Activated naive CD8-positive, alpha-beta T cell treated with anti-CD3 and anti-CD28 coated beads, Interleukin-2, amount 50 U/mL, for 24 hours (primary cell): Measurements from ENCODE around the gene CACNA1C.

Experiments used
- ATAC-seq: fragments of 150-1000 bp; cut with Tn5 transposase; one replicate; pipeline ENCODE4 v1.10.0; 2021
- DNase-seq: peaks from one replicate; pipeline ENCODE4 v3.0.0; 2021
- H3K27ac Mint-ChIP-seq: one replicate; pipeline ENCODE4 v1.8.0; 2021; ENCODE audit warnings: mild to moderate bottlenecking, mixed read lengths
- H3K27me3 Mint-ChIP-seq: one replicate; pipeline ENCODE4 v1.8.0; 2021; ENCODE audit warnings: mixed read lengths
- H3K36me3 Mint-ChIP-seq: one replicate; pipeline ENCODE4 v1.8.0; 2021; ENCODE audit warnings: low read depth, mixed read lengths
- H3K4me1 Mint-ChIP-seq: one replicate; pipeline ENCODE4 v1.8.0; 2021; ENCODE audit warnings: mixed read lengths
- H3K4me3 Mint-ChIP-seq: one replicate; pipeline ENCODE4 v1.8.0; 2021; ENCODE audit warnings: mild to moderate bottlenecking, moderate library complexity, mixed read lengths
- H3K9me3 Mint-ChIP-seq: one replicate; pipeline ENCODE4 v1.8.0; 2021; ENCODE audit warnings: mixed read lengths

Gene CACNA1C

GRCh38 chr12:2450553-2450952, 397.8 kb downstream of the CACNA1C start:
- no peak for DNase-seq
- H3K36me3 Mint-ChIP-seq = no peaks in the 10 kb centered on the region
- ATAC-seq = no peak
- H3K4me1 Mint-ChIP-seq = no peaks in the 10 kb centered on the region
- peaks cover 4% of the 10 kb centered on the region for H3K27me3 Mint-ChIP-seq
- no peak overlapping the region for H3K27ac Mint-ChIP-seq
- H3K9me3 Mint-ChIP-seq = no peaks in the 10 kb centered on the region
- no peak overlapping the region for H3K4me3 Mint-ChIP-seq

GRCh38 chr12:2451025-2451424, 398.2 kb downstream of the CACNA1C start:
- no peak for DNase-seq
- H3K27me3 Mint-ChIP-seq = peaks cover under 1% of the 10 kb centered on the region

GRCh38 chr12:2451497-2451896, 398.7 kb downstream of the CACNA1C start:
- Mint-ChIP-seq H3K9me3 (no peaks in the 10 kb centered on the region), H3K36me3 (no peaks in the 10 kb centered on the region), H3K4me1 (no peaks in the 10 kb centered on the region), H3K4me3 (no peak overlapping the region), H3K27ac (no peak overlapping the region), H3K27me3 (no peaks in the 10 kb centered on the region)
- DNase-seq (no peak), ATAC-seq (peak; percentile 10)

More at GRCh38 chr12:2451025-2451424, 398.2 kb downstream of the CACNA1C start:
- Mint-ChIP-seq H3K4me3 (no peak overlapping the region), H3K36me3 (no peaks in the 10 kb centered on the region), H3K9me3 (no peaks in the 10 kb centered on the region), H3K4me1 (no peaks in the 10 kb centered on the region), H3K27ac (no peak overlapping the region)
- ATAC-seq = no peak

- no peak for DNase-seq
- Mint-ChIP-seq H3K27ac (no peak overlapping the region), H3K36me3 (no peaks in the 10 kb centered on the region), H3K9me3 (no peaks in the 10 kb centered on the region), H3K4me1 (no peaks in the 10 kb centered on the region), H3K4me3 (no peak overlapping the region), H3K27me3 (no peaks in the 10 kb centered on the region)
- no peak for ATAC-seq
These were observed 400.4 kb downstream of the CACNA1C start for GRCh38 chr12:2453076-2453760.

- H3K9me3 Mint-ChIP-seq = no peaks in the 10 kb centered on the region
- no peaks in the 10 kb centered on the region for H3K27me3 Mint-ChIP-seq
- no peak overlapping the region for H3K27ac Mint-ChIP-seq
- no peak overlapping the region for H3K4me3 Mint-ChIP-seq
- ATAC-seq = no peak
- H3K36me3 Mint-ChIP-seq = no peaks in the 10 kb centered on the region
- no peak for DNase-seq
- no peaks in the 10 kb centered on the region for H3K4me1 Mint-ChIP-seq
These were observed 400.9 kb downstream of the CACNA1C start for GRCh38 chr12:2453761-2454090.

- no peaks in the 10 kb centered on the region for H3K4me1 Mint-ChIP-seq
- no peak overlapping the region for H3K27ac Mint-ChIP-seq
- H3K36me3 Mint-ChIP-seq = no peaks in the 10 kb centered on the region
- H3K9me3 Mint-ChIP-seq = no peaks in the 10 kb centered on the region
- ATAC-seq (no peak), DNase-seq (no peak)
- no peaks in the 10 kb centered on the region for H3K27me3 Mint-ChIP-seq
- H3K4me3 Mint-ChIP-seq = no peak overlapping the region
These were observed 401.9 kb downstream of the CACNA1C start for GRCh38 chr12:2454601-2455177.

GRCh38 chr12:2455410-2455809, 402.6 kb downstream of the CACNA1C start:
- no peaks in the 10 kb centered on the region for H3K27me3 Mint-ChIP-seq
- ATAC-seq = no peak
- H3K27ac Mint-ChIP-seq = no peak overlapping the region
- no peak overlapping the region for H3K4me3 Mint-ChIP-seq
- H3K36me3 Mint-ChIP-seq = no peaks in the 10 kb centered on the region
- no peaks in the 10 kb centered on the region for H3K4me1 Mint-ChIP-seq
- no peak for DNase-seq
- no peaks in the 10 kb centered on the region for H3K9me3 Mint-ChIP-seq

GRCh38 chr12:2456122-2456812, 403.5 kb downstream of the CACNA1C start:
- DNase-seq (no peak), ATAC-seq (no peak)
- Mint-ChIP-seq H3K9me3 (no peaks in the 10 kb centered on the region), H3K27ac (no peak overlapping the region), H3K36me3 (no peaks in the 10 kb centered on the region), H3K4me3 (no peak overlapping the region), H3K27me3 (no peaks in the 10 kb centered on the region), H3K4me1 (no peaks in the 10 kb centered on the region)

GRCh38 chr12:2456813-2457186, 404.0 kb downstream of the CACNA1C start:
- ATAC-seq (no peak), DNase-seq (no peak)
- Mint-ChIP-seq H3K27me3 (no peaks in the 10 kb centered on the region), H3K4me1 (no peaks in the 10 kb centered on the region), H3K36me3 (no peaks in the 10 kb centered on the region), H3K27ac (no peak overlapping the region), H3K4me3 (no peak overlapping the region), H3K9me3 (no peaks in the 10 kb centered on the region)

GRCh38 chr12:2457215-2457932, 404.6 kb downstream of the CACNA1C start:
- Mint-ChIP-seq H3K4me1 (no peaks in the 10 kb centered on the region), H3K27me3 (no peaks in the 10 kb centered on the region), H3K4me3 (no peak overlapping the region), H3K27ac (no peak overlapping the region), H3K9me3 (no peaks in the 10 kb centered on the region), H3K36me3 (no peaks in the 10 kb centered on the region)
- no peak for ATAC-seq
- no peak for DNase-seq

GRCh38 chr12:2457933-2458414, 405.2 kb downstream of the CACNA1C start:
- H3K9me3 Mint-ChIP-seq = no peaks in the 10 kb centered on the region
- H3K4me1 Mint-ChIP-seq = no peaks in the 10 kb centered on the region
- H3K4me3 Mint-ChIP-seq = no peak overlapping the region
- DNase-seq = no peak
- H3K27me3 Mint-ChIP-seq = no peaks in the 10 kb centered on the region
- no peaks in the 10 kb centered on the region for H3K36me3 Mint-ChIP-seq
- no peak for ATAC-seq
- no peak overlapping the region for H3K27ac Mint-ChIP-seq

GRCh38 chr12:2460051-2460670, 407.4 kb downstream of the CACNA1C start:
- Mint-ChIP-seq H3K4me1 (no peaks in the 10 kb centered on the region), H3K27ac (no peak overlapping the region), H3K9me3 (no peaks in the 10 kb centered on the region), H3K4me3 (no peak overlapping the region), H3K36me3 (no peaks in the 10 kb centered on the region), H3K27me3 (no peaks in the 10 kb centered on the region)
- ATAC-seq = no peak
- no peak for DNase-seq

GRCh38 chr12:2461046-2461445, 408.3 kb downstream of the CACNA1C start:
- ATAC-seq = no peak
- Mint-ChIP-seq H3K4me1 (no peaks in the 10 kb centered on the region), H3K27me3 (no peaks in the 10 kb centered on the region), H3K36me3 (no peaks in the 10 kb centered on the region), H3K9me3 (no peaks in the 10 kb centered on the region), H3K4me3 (no peak overlapping the region), H3K27ac (no peak overlapping the region)
- no peak for DNase-seq

GRCh38 chr12:2461645-2462044, 408.9 kb downstream of the CACNA1C start:
- no peak overlapping the region for H3K4me3 Mint-ChIP-seq
- H3K4me1 Mint-ChIP-seq = no peaks in the 10 kb centered on the region
- no peaks in the 10 kb centered on the region for H3K36me3 Mint-ChIP-seq
- H3K27me3 Mint-ChIP-seq = no peaks in the 10 kb centered on the region
- H3K9me3 Mint-ChIP-seq = no peaks in the 10 kb centered on the region
- H3K27ac Mint-ChIP-seq = no peak overlapping the region
- ATAC-seq (no peak), DNase-seq (no peak)
